ENCODE data around the gene KCNK18. TPM values are rescaled to one million over a fixed set of nuclear protein-coding genes. Genes with fewer than 3 reads are reported as not detected.

KCNK18 gene
- total and polyA plus RNA-seq, 2 of the 8 experiments (the other 6 are each of a cell fraction or from before 2014, with no cell fraction given), result not detected

GRCh38 chr10:117241541-117242462, 44.5 kb downstream of the KCNK18 start:
- Histone ChIP-seq H3K9me3 (ENCODE audit: insufficient read depth in 2 of 2, low read depth in 1 of 2, low read length in 1 of 2) (no peaks in the 10 kb centered on the region), H3K79me1 (ENCODE audit: low read depth, low read length) (no peaks in the 10 kb centered on the region), H3K4ac (replicated peaks; ENCODE audit: insufficient read length, low read depth, low read length) (no peak overlapping the region), H3K56ac (replicated peaks; ENCODE audit: insufficient read length, low read depth, low read length) (no peak overlapping the region), H4K91ac (replicated peaks; ENCODE audit: insufficient read length, low read length) (no peak overlapping the region), H2AK5ac (ENCODE audit: low read depth, low read length) (no peak overlapping the region), H3K79me2 (ENCODE audit: control insufficient read depth in 1 of 2, insufficient read depth in 2 of 2, low read length in 2 of 2) (no peaks in the 10 kb centered on the region), H3K23ac (ENCODE audit: insufficient read length) (no peak overlapping the region), H3K4me1 (replicated peaks in 1 of 4; ENCODE audit: control insufficient read depth in 3 of 4, insufficient read depth in 4 of 4, low read length in 3 of 4) (peaks cover 0 to 6% (median 3%) of the 10 kb centered on the region in 4 experiments; a peak in 5 of 7 replicates), H2AFZ (ENCODE audit: low read length) (no peak overlapping the region), H3K23me2 (ENCODE audit: low read depth, low read length) (peaks cover 11% of the 10 kb centered on the region; the same call in 1 of the 2 replicates), H3K9ac (replicated peaks in 1 of 4; ENCODE audit: extremely low read depth in 1 of 4, low read depth in 3 of 4, low read length in 3 of 4) (peak overlapping the region in 1 of 4 experiments; percentile 27; a peak in 1 of 7 replicates), H4K20me1 (replicated peaks in 1 of 2; ENCODE audit: control insufficient read depth in 1 of 2, insufficient read depth in 2 of 2, low read length in 2 of 2) (no peaks in the 10 kb centered on the region), H4K5ac (ENCODE audit: insufficient read length, low read depth, low read length) (no peak overlapping the region), H3K4me2 (ENCODE audit: insufficient read depth in 1 of 2, low read depth in 2 of 2, low read length in 2 of 2) (peak overlapping the region; percentile 55 to 95), H3K27ac (ENCODE audit: low read depth, low read length) (no peak overlapping the region), H3K27me3 (replicated peaks in 1 of 4; ENCODE audit: control insufficient read depth in 3 of 4, extremely low read depth in 1 of 4, insufficient read depth in 3 of 4, low read length in 3 of 4) (peaks cover 2 to 24% (median 13%) of the 10 kb centered on the region in 4 experiments), H3K18ac (ENCODE audit: extremely low read depth, low read length) (no peak overlapping the region), H2BK120ac (replicated peaks; ENCODE audit: low read depth, low read length) (no peak overlapping the region), H3K14ac (ENCODE audit: insufficient read length) (no peak overlapping the region), H3K4me3 (ENCODE audit: extremely low read depth in 1 of 4, insufficient read depth in 2 of 4, low read depth in 3 of 4, low read length in 4 of 4) (peak overlapping the region; percentile 55 to 87 (median 65)), H2BK5ac (ENCODE audit: low read depth, low read length) (no peak overlapping the region), H4K8ac (ENCODE audit: extremely low read depth, insufficient read depth, low read length) (no peak overlapping the region), H3K36me3 (ENCODE audit: control insufficient read depth in 2 of 4, insufficient read depth in 4 of 4, low read length in 3 of 4) (no peaks in the 10 kb centered on the region), H2BK20ac (ENCODE audit: low read length) (no peak overlapping the region), H2BK12ac (ENCODE audit: low read depth, low read length) (no peak overlapping the region), H2BK15ac (ENCODE audit: low read length) (no peak overlapping the region)
- CTCF ChIA-PET (ENCODE audit: partially characterized antibody), result interaction anchor here (0.8 to 3.0 kb wide), 5 partner anchors 10 to 105 kb away, joined by 3 to 14 read pairs (median 5); no protein-coding TSS in a partner anchor
- WGBS, 2 experiments (ENCODE audit: extremely low coverage in 1 of 2, insufficient coverage in 1 of 2, insufficient read length in 1 of 2, insufficient replicate concordance in 2 of 2, low coverage in 1 of 2, low lambda C conversion rate in 2 of 2, missing lambda C conversion rate in 1 of 2), result 14% methylated on average over 31 of the region's 56 CpGs; no CpG with 5 or more reads in 1 of the 2 experiments
- POLR2A ChIA-PET (ENCODE audit: partially characterized antibody), result interaction anchor here (0.7 to 1.5 kb wide), 3 partner anchors 10 to 33 kb away, joined by 3 to 5 read pairs (median 3); no protein-coding TSS in a partner anchor
- DNase-seq (ENCODE audit: low read depth in 1 of 2, low spot score in 2 of 2) (peak in 1 of 2 experiments; percentile 72), FAIRE-seq (no peak)
- peak; percentile 57 for TF ChIP-seq EZH2 (IDR thresholded peaks at IDR 0.05; ENCODE audit: low read depth, low read length, severe bottlenecking)
- TF ChIP-seq KDM4A (IDR thresholded peaks at IDR 0.05; ENCODE audit: low read depth, low read length, severe bottlenecking), result peak; percentile 71
- no peak for TF ChIP-seq CHD2 (IDR thresholded peaks at IDR 0.05; ENCODE audit: low read length)
- no peak for TF ChIP-seq CREB1 (IDR thresholded peaks at IDR 0.05)
- no peak for TF ChIP-seq CTCF (IDR thresholded peaks at IDR 0.05; ENCODE audit: control extremely low read depth in 1 of 3, insufficient read depth in 1 of 3, low read depth in 1 of 3, low read length in 3 of 3)
- 0 out of 2 replicates have a peak, but pooled peaks have one; percentile 17 for TF ChIP-seq TAF1 (IDR thresholded peaks at IDR 0.05; ENCODE audit: low read depth, low read length)
- no peak for TF ChIP-seq KDM1A (IDR thresholded peaks at IDR 0.05; ENCODE audit: borderline replicate concordance, low read length)
- no peak for TF ChIP-seq EGR1 (IDR thresholded peaks at IDR 0.05; ENCODE audit: borderline replicate concordance, low read depth, low read length)
- TF ChIP-seq CBX5 (IDR thresholded peaks at IDR 0.05; ENCODE audit: low read depth, low read length), result no peak

All from H1 (cell line).